HepG2 (cell line): Measurements from ENCODE around the gene TARBP2. TPM values are rescaled to one million over a fixed set of nuclear protein-coding genes. Genes with fewer than 3 reads are reported as not detected.
A peak's percentile ranks its signal among the peaks of the same experiment; 100 is the strongest.

ENCODE experiments used
- ATAC-seq: fragments of 200-7000 bp; cut with Tn5 transposase; 3 replicates; pipeline ENCODE4 v1.9.1; 2020; ENCODE audit warnings: mild to moderate bottlenecking, moderate library complexity
- BruUV-seq: library from RNA; stranded (reverse); fragments of 400-500 nt; replicated peaks from 2 replicates; lab custom pipeline; 2021; lab: Mats Ljungman, UMichigan
- CTCF ChIA-PET: fragments of 300-600 bp; formaldehyde crosslinking; extraction: SDS; loops from one replicate; lab custom pipeline; 2021; ENCODE audit warnings: low total read pairs, inconsistent platforms, low intra/inter-chr PET ratio; lab: Yijun Ruan, JAX
- POLR2A ChIA-PET: fragments of 350-600 bp; sonication (Branson Sonifier 250); formaldehyde crosslinking; loops from one replicate; lab custom pipeline; 2020; ENCODE audit warnings: antibody characterized with exemption, inconsistent platforms; lab: Yijun Ruan, JAX
- DNase-seq: peaks from one replicate; pipeline ENCODE4 v3.0.0-alpha.2; 2015; ENCODE audit warnings: low spot score
- FAIRE-seq: peaks from 3 replicates; lab custom pipeline; 2011; peaks lifted over from hg19 to GRCh38; lab: Jason Lieb, UNC
- H2AFZ ChIP-seq: one replicate; pipeline ENCODE4 v1.6.1; 2011; ENCODE audit warnings: low read length, inconsistent platforms
- H3K27ac ChIP-seq: fragments of 300-600 bp; 3 replicates; pipeline ENCODE4 v1.8.0; 2011; ENCODE audit warnings: mixed run types, mild to moderate bottlenecking, mixed read lengths, low read length, inconsistent platforms; ENCODE audit not compliant: insufficient read depth; ENCODE audit errors: extremely low read length
- H3K27me3 ChIP-seq, 2 experiments: fragments of 200-600 bp in 1 of 2; 2 replicates in 1 of 2; 3 replicates in 1 of 2; pipeline versions ENCODE4 v1.6.0 to v1.8.0; 2011; ENCODE audit warnings: low read length in 2 of 2, mild to moderate bottlenecking in 2 of 2, moderate library complexity in 2 of 2, inconsistent platforms in 1 of 2; ENCODE audit not compliant: insufficient read depth in 2 of 2, control insufficient read depth in 1 of 2
- H3K36me3 ChIP-seq, 2 experiments: fragments of 200-600 bp in 1 of 2; replicated peaks in 1 of 2; 2 replicates in 1 of 2; 3 replicates in 1 of 2; pipeline versions ENCODE4 v1.5.1 to v1.8.0; 2011; ENCODE audit warnings: low read length in 2 of 2, inconsistent platforms in 1 of 2; ENCODE audit not compliant: insufficient read depth in 2 of 2, control insufficient read depth in 1 of 2
- H3K4me1 ChIP-seq: 2 replicates; pipeline ENCODE4 v1.5.1; 2012; ENCODE audit warnings: low read length, inconsistent platforms; ENCODE audit not compliant: insufficient read depth
- H3K4me2 ChIP-seq: 2 replicates; pipeline ENCODE4 v1.6.0; 2011; ENCODE audit warnings: low read depth, low read length, inconsistent platforms
- H3K4me3 ChIP-seq, 3 experiments: fragments of 200-600 bp in 1 of 3; sonication (generic), shearing (Covaris generic) in 1 of 3; replicated peaks in 1 of 3; 2 replicates each; pipeline ENCODE4 v1.5.1; 2011 to 2016; ENCODE audit warnings: low read length in 3 of 3, inconsistent platforms in 2 of 3, low read depth in 2 of 3, mild to moderate bottlenecking in 2 of 3, control low read depth in 1 of 3, mixed read lengths in 1 of 3; ENCODE audit not compliant: insufficient read depth in 1 of 3
- H3K79me2 ChIP-seq: one replicate; pipeline ENCODE4 v1.6.1; 2011; ENCODE audit warnings: low read length, inconsistent platforms; ENCODE audit not compliant: insufficient read depth
- H3K9ac ChIP-seq: 2 replicates; pipeline ENCODE4 v1.6.0; 2011; ENCODE audit warnings: mild to moderate bottlenecking, low read depth, low read length, inconsistent platforms; ENCODE audit not compliant: insufficient read depth
- H3K9me3 ChIP-seq: 2 replicates; pipeline ENCODE4 v1.5.1; 2012; ENCODE audit warnings: mild to moderate bottlenecking, low read length
- H4K20me1 ChIP-seq: 2 replicates; pipeline ENCODE4 v1.6.0; 2011; ENCODE audit warnings: inconsistent platforms, mild to moderate bottlenecking, low read length, moderate library complexity; ENCODE audit not compliant: insufficient read depth
- EED ChIP-seq: sonication (generic); formaldehyde crosslinking; IDR thresholded peaks from 2 replicates; pipeline ENCODE4 v1.5.0; 2020; ENCODE audit warnings: mild to moderate bottlenecking, missing genetic modification reagents
- GABPA ChIP-seq, 2 experiments: IDR thresholded peaks; 2 replicates each; pipeline ENCODE4 v1.6.1; 2011 to 2016; ENCODE audit warnings: low read depth in 2 of 2, low read length in 1 of 2, missing biosample characterization in 1 of 2, missing genetic modification characterization in 1 of 2
- HDAC6 ChIP-seq: fragments of 200-600 bp; sonication (generic); IDR thresholded peaks from 2 replicates; pipeline ENCODE4 v1.7.0; 2017; ENCODE audit warnings: mild to moderate bottlenecking, antibody characterized with exemption, low read length, low read depth
- IKZF4 ChIP-seq: sonication (generic); formaldehyde crosslinking; IDR thresholded peaks from 2 replicates; pipeline ENCODE4 v1.5.1; 2020; ENCODE audit warnings: borderline replicate concordance, mild to moderate bottlenecking, low read depth, missing genetic modification reagents; ENCODE audit errors: not compliant biosample characterization
- KMT2B ChIP-seq: IDR thresholded peaks from 2 replicates; pipeline ENCODE4 v1.6.1; 2016; ENCODE audit warnings: missing genetic modification reagents, missing compliant biosample characterization
- NBN ChIP-seq: fragments of 450-650 bp; conservative IDR thresholded peaks from 2 replicates; pipeline ENCODE4 v1.6.1; 2017
- NPAS2 ChIP-seq: sonication (generic); formaldehyde crosslinking; IDR thresholded peaks from 2 replicates; pipeline ENCODE4 v1.8.0; 2022; ENCODE audit warnings: mild to moderate bottlenecking, missing genetic modification reagents, borderline replicate concordance
- RCOR2 ChIP-seq: IDR thresholded peaks from 2 replicates; pipeline ENCODE4 v1.6.1; 2016; ENCODE audit warnings: missing biosample characterization, missing genetic modification reagents
- SNAPC2 ChIP-seq: sonication (generic); formaldehyde crosslinking; IDR thresholded peaks from 2 replicates; pipeline ENCODE4 v1.8.1; 2022; ENCODE audit warnings: mild to moderate bottlenecking, missing genetic modification reagents
- SNRNP70 ChIP-seq: fragments of 200-400 bp; formaldehyde crosslinking; IDR thresholded peaks from 2 replicates; pipeline ENCODE4 v1.6.1; 2017; ENCODE audit warnings: mild to moderate bottlenecking, low read depth, low read length, moderate library complexity
- ZBTB37 ChIP-seq: sonication (generic); formaldehyde crosslinking; IDR thresholded peaks from 2 replicates; pipeline ENCODE4 v1.4.0; 2020; ENCODE audit warnings: mild to moderate bottlenecking, missing genetic modification reagents
- ZFP90 ChIP-seq: sonication (generic); formaldehyde crosslinking; IDR thresholded peaks from 2 replicates; pipeline ENCODE4 v1.8.0; 2022; ENCODE audit warnings: missing genetic modification reagents, mild to moderate bottlenecking, inconsistent platforms, borderline replicate concordance
- ZKSCAN1 ChIP-seq: fragments of 150-350 bp; IDR thresholded peaks from 2 replicates; pipeline ENCODE4 v1.6.1; 2014; ENCODE audit warnings: low read length
- ZNF446 ChIP-seq: sonication (generic); formaldehyde crosslinking; IDR thresholded peaks from 2 replicates; pipeline ENCODE4 v1.5.0; 2020; ENCODE audit warnings: mild to moderate bottlenecking, missing genetic modification reagents
- ZNF563 ChIP-seq: sonication (generic); formaldehyde crosslinking; IDR thresholded peaks from 2 replicates; pipeline ENCODE4 v1.8.0; 2022; ENCODE audit warnings: mild to moderate bottlenecking, moderate library complexity, missing genetic modification reagents
- ZNF598 ChIP-seq: sonication (generic); formaldehyde crosslinking; IDR thresholded peaks from 2 replicates; pipeline ENCODE4 v1.5.1; 2020; ENCODE audit warnings: mild to moderate bottlenecking, missing genetic modification reagents, borderline replicate concordance
- ZNF740 ChIP-seq: sonication (generic); formaldehyde crosslinking; IDR thresholded peaks from 2 replicates; pipeline ENCODE4 v1.4.0; 2020; ENCODE audit warnings: missing genetic modification reagents
- WGBS: methylation state at CpG from one replicate; pipeline ENCODE4 v1.1.6; 2017; ENCODE audit warnings: low lambda C conversion rate; 5-methylcytosine and 5-hydroxymethylcytosine counted together
- in situ Hi-C: cut with HindIII; loops from 2 replicates; pipeline ENCODE4 v1.10.0; 2017; ENCODE audit warnings: low pct_unique_long_range_greater_than_20kb; ENCODE audit not compliant: extremely low pct_ligation_motif_present
- intact Hi-C: fragments of 100-400 bp; cut with micrococcal nuclease; formaldehyde crosslinking; loops from one replicate; pipeline ENCODE4 v1.10.0; 2022; ENCODE audit not compliant: unreplicated experiment
- polyA plus RNA-seq, 8 experiments: library from polyadenylated mRNA; depleted of rRNA in 3 of 8; stranded (reverse) in 7 of 8; unstranded in 1 of 8; fragments of >200 nt; fragmentation: Illumina TruSeq in 4 of 8; extraction: Trizol in 4 of 8; gene quantifications; 2 replicates each; pipeline versions ENCODE4 v1.2.1 to v1.2.3, GENCODE V29; 2011 to 2016; ENCODE audit warnings: low read depth in 4 of 8, missing spikeins in 1 of 8, mixed read lengths in 1 of 8; ENCODE audit not compliant: insufficient read depth in 1 of 8
- total RNA-seq, 5 experiments: library from RNA; depleted of rRNA; stranded (reverse); fragments of >200 nt; fragmentation: Illumina TruSeq; extraction: Trizol; gene quantifications; 2 replicates each; pipeline ENCODE4 v1.2.3, GENCODE V29; 2016; ENCODE audit warnings: low read depth in 1 of 5

The TARBP2 gene
- total and polyA plus RNA-seq, 2 of the 13 experiments (the other 11 are each of a cell fraction or from before 2014, with no cell fraction given), result 47.0 to 55.5 TPM

GRCh38 chr12:53502983-53503728 is 2.1 kb downstream of the TARBP2 start:
- intact Hi-C loops, result no loop called here
- POLR2A ChIA-PET, result no interaction called here
- DNase-seq, result no peak
- Histone ChIP-seq H4K20me1 (no peaks in the 10 kb centered on the region), H3K9me3 (no peaks in the 10 kb centered on the region), H3K9ac (0 out of 2 replicates have a peak overlapping the region, but pooled peaks have one; percentile 2), H3K27ac (no peak overlapping the region), H3K36me3 (peaks cover 10 to 23% of the 10 kb centered on the region in 2 experiments; a peak in 4 of 5 replicates), H3K79me2 (peaks cover 16% of the 10 kb centered on the region), H3K4me1 (peaks cover 28% of the 10 kb centered on the region), H3K4me3 (no peak overlapping the region), H3K27me3 (no peaks in the 10 kb centered on the region; a peak in 1 of 5 replicates), H3K4me2 (0 out of 2 replicates have a peak overlapping the region, but pooled peaks have one; percentile 96), H2AFZ (no peak overlapping the region)
- ATAC-seq, result no peak
- in situ Hi-C loops, result loop anchor here (5.0 kb wide), 1 partner anchor 176 kb away; no protein-coding TSS in a partner anchor
- WGBS, result 100% methylated on average over 8 of the region's 10 CpGs
- CTCF ChIA-PET, result no interaction called here
- no TSS peak for BruUV-seq
- TF ChIP-seq NBN, result no peak
- no peak for TF ChIP-seq ZNF598 (CRISPR knock-in tag)
- no peak for TF ChIP-seq NPAS2 (CRISPR knock-in tag)
- TF ChIP-seq KMT2B (CRISPR knock-in tag), result no peak
- TF ChIP-seq ZKSCAN1, result no peak
- TF ChIP-seq IKZF4 (CRISPR knock-in tag), result no peak
- no peak for TF ChIP-seq SNRNP70
- TF ChIP-seq GABPA (IDR thresholded peaks at IDR 0.05; ENCODE audit: low read depth, low read length), result no peak
- TF ChIP-seq GABPA (CRISPR knock-in tag; IDR thresholded peaks at IDR 0.05; ENCODE audit: low read depth), result no peak
- TF ChIP-seq ZNF446 (CRISPR knock-in tag), result no peak
- TF ChIP-seq ZFP90 (CRISPR knock-in tag), result no peak
- TF ChIP-seq SNAPC2 (CRISPR knock-in tag), result no peak
- TF ChIP-seq ZNF740 (CRISPR knock-in tag), result no peak
- no peak for TF ChIP-seq HDAC6
- no peak for TF ChIP-seq ZBTB37 (CRISPR knock-in tag)
- no peak for TF ChIP-seq ZNF563 (CRISPR knock-in tag)
- TF ChIP-seq RCOR2 (CRISPR knock-in tag), result no peak
- TF ChIP-seq EED, result no peak
- no peak for FAIRE-seq
